Measurements from ENCODE around the gene ZNF280D. TPM values are rescaled to one million over a fixed set of nuclear protein-coding genes. Genes with fewer than 3 reads are reported as not detected.

Gene ZNF280D
- total RNA-seq, 1 donor from 2014 or later: 49.8 TPM

GRCh38 chr15:56749982-56750381, 16.7 kb upstream of the ZNF280D start:
- no peak for DNase-seq (ENCODE audit: low read depth)

- no peak for DNase-seq (ENCODE audit: low read depth)
Measured at GRCh38 chr15:56744701-56745683, 11.7 kb upstream of the ZNF280D start.

- DNase-seq (ENCODE audit: low read depth): no peak
Measured at GRCh38 chr15:56741541-56741940, 8.2 kb upstream of the ZNF280D start.

GRCh38 chr15:56739964-56740640, 6.8 kb upstream of the ZNF280D start:
- DNase-seq (ENCODE audit: low read depth): no peak

GRCh38 chr15:56739474-56739873, 6.2 kb upstream of the ZNF280D start:
- DNase-seq (ENCODE audit: low read depth): no peak

- no peak for DNase-seq (ENCODE audit: low read depth)
Measured at GRCh38 chr15:56737791-56738190, 4.5 kb upstream of the ZNF280D start.

- no peak for DNase-seq (ENCODE audit: low read depth)
Measured at GRCh38 chr15:56736881-56737707, 3.8 kb upstream of the ZNF280D start.

- peak; percentile 28 for DNase-seq (ENCODE audit: low read depth)
Measured at GRCh38 chr15:56736308-56736707, 3.0 kb upstream of the ZNF280D start.

GRCh38 chr15:56735589-56735988, 2.3 kb upstream of the ZNF280D start:
- no peak for DNase-seq (ENCODE audit: low read depth)

- DNase-seq (ENCODE audit: low read depth): no peak
Measured at GRCh38 chr15:56734013-56734635, 815 bp upstream of the ZNF280D start.

GRCh38 chr15:56732886-56733135, 498 bp downstream of the ZNF280D start:
- DNase-seq (ENCODE audit: low read depth): no peak

GRCh38 chr15:56732135-56732885, 999 bp downstream of the ZNF280D start:
- DNase-seq (ENCODE audit: low read depth): peak; percentile 53

- DNase-seq (ENCODE audit: low read depth): no peak
Measured at GRCh38 chr15:56731548-56731947, 1.8 kb downstream of the ZNF280D start.

GRCh38 chr15:56729561-56729960, 3.7 kb downstream of the ZNF280D start:
- DNase-seq (ENCODE audit: low read depth): no peak

- no peak for DNase-seq (ENCODE audit: low read depth)
Measured at GRCh38 chr15:56725386-56725785, 7.9 kb downstream of the ZNF280D start.

GRCh38 chr15:56724232-56724631, 9.1 kb downstream of the ZNF280D start:
- DNase-seq (ENCODE audit: low read depth): no peak

- DNase-seq (ENCODE audit: low read depth): no peak
Measured at GRCh38 chr15:56723787-56724186, 9.5 kb downstream of the ZNF280D start.

GRCh38 chr15:56719774-56720555, 13.3 kb downstream of the ZNF280D start:
- peak; percentile 47 for DNase-seq (ENCODE audit: low read depth)

- DNase-seq (ENCODE audit: low read depth): no peak
Measured at GRCh38 chr15:56719021-56719612, 14.2 kb downstream of the ZNF280D start.

Data from myocyte (in vitro differentiated cells).